GM12892 (cell line): ENCODE data around the gene FOXL2NB.

Experiments used
- POLR2A ChIP-seq: IDR thresholded peaks from 2 replicates; pipeline ENCODE4 v1.6.1; 2011; ENCODE audit warnings: low read depth, low read length, control low read depth
- TAF1 ChIP-seq: IDR thresholded peaks from 2 replicates; pipeline ENCODE4 v1.6.1; 2011; ENCODE audit warnings: low read depth, mild to moderate bottlenecking, control low read depth, low read length, borderline replicate concordance

DNA sequence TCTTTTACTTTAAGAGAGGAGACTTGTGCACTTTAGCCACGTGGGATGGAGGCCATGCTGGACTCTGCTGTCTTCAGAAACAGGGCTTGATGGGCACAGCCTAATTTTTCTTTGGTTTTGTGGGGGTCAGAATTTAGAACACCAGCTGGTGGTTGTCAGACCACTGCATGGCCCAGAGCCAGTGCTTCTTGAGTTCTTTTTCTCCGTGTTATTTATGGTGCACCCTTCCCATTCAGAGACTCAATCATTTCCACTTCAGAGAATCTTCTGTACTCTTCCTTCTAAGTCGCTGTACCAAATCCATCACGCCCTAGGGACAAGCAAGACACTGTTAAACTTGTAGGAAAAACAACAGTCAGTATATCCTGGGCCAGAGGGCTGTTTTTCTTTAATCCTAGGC, 38.9 kb downstream of the FOXL2NB start:
- TF ChIP-seq POLR2A (no peak), TAF1 (no peak)
